IMR-90 (cell line): ENCODE data around the gene INCA1. TPM values are rescaled to one million over a fixed set of nuclear protein-coding genes. Genes with fewer than 3 reads are reported as not detected.

Experiments used
- ATAC-seq: fragments of 200-7000 bp; cut with Tn5 transposase; 2 replicates; pipeline ENCODE4 v1.9.1; 2020; ENCODE audit warnings: low read depth, mild to moderate bottlenecking, moderate library complexity
- BruUV-seq: library from RNA; stranded (reverse); fragments of 400-500 nt; replicated peaks from 2 replicates; lab custom pipeline; 2021; lab: Mats Ljungman, UMichigan
- CTCF ChIA-PET: fragments of 300-600 bp; formaldehyde crosslinking; extraction: SDS; loops from one replicate; lab custom pipeline; 2021; ENCODE audit warnings: antibody characterized with exemption; lab: Yijun Ruan, JAX
- POLR2A ChIA-PET: fragments of 300-600 bp; sonication (Branson Sonifier 250); formaldehyde crosslinking; loops from one replicate; lab custom pipeline; 2022; ENCODE audit warnings: antibody characterized with exemption; ENCODE audit not compliant: unreplicated experiment; lab: Charles Lee
- DNase-seq: peaks from one replicate; pipeline ENCODE4 v3.0.0; 2013
- H2AFZ ChIP-seq: replicated peaks from 2 replicates; pipeline ENCODE3; 2013; ENCODE audit warnings: low read length, mild to moderate bottlenecking; ENCODE audit not compliant: poor library complexity
- H2AK5ac ChIP-seq: 2 replicates; pipeline ENCODE4 v1.6.1; 2013; ENCODE audit warnings: low read depth, low read length, inconsistent platforms
- H2AK9ac ChIP-seq: replicated peaks from 2 replicates; pipeline ENCODE3; 2013; ENCODE audit warnings: mild to moderate bottlenecking, low read depth, low read length, moderate library complexity; ENCODE audit not compliant: poor library complexity
- H2BK120ac ChIP-seq: 2 replicates; pipeline ENCODE4 v1.6.1; 2013; ENCODE audit warnings: low read depth, low read length, inconsistent platforms
- H2BK15ac ChIP-seq: 3 replicates; pipeline ENCODE4 v1.6.1; 2013; ENCODE audit warnings: low read depth, low read length, inconsistent platforms
- H2BK20ac ChIP-seq: 2 replicates; pipeline ENCODE4 v1.6.1; 2013; ENCODE audit warnings: low read depth, mild to moderate bottlenecking, inconsistent platforms, low read length, moderate library complexity
- H2BK5ac ChIP-seq: 2 replicates; pipeline ENCODE4 v1.6.1; 2013; ENCODE audit warnings: mild to moderate bottlenecking, low read depth, low read length, inconsistent platforms; ENCODE audit not compliant: poor library complexity, severe bottlenecking
- H3K14ac ChIP-seq: replicated peaks from 2 replicates; pipeline ENCODE4 v1.6.1; 2013; ENCODE audit warnings: low read depth, low read length, inconsistent platforms
- H3K18ac ChIP-seq: 2 replicates; pipeline ENCODE4 v1.6.1; 2013; ENCODE audit warnings: low read depth, low read length, control low read depth
- H3K23ac ChIP-seq: 2 replicates; pipeline ENCODE4 v1.6.1; 2013; ENCODE audit warnings: low read depth, low read length, inconsistent platforms
- H3K27ac ChIP-seq: 2 replicates; pipeline ENCODE4 v1.5.1; 2013; ENCODE audit warnings: mild to moderate bottlenecking, control low read depth, low read length; ENCODE audit not compliant: insufficient read depth
- H3K27me3 ChIP-seq: 2 replicates; pipeline ENCODE4 v1.6.1; 2013; ENCODE audit warnings: low read length; ENCODE audit not compliant: control insufficient read depth, insufficient read depth
- H3K36me3 ChIP-seq: 2 replicates; pipeline ENCODE4 v1.6.1; 2013; ENCODE audit warnings: low read length, mixed read lengths; ENCODE audit not compliant: control insufficient read depth, insufficient read depth
- H3K4ac ChIP-seq: 2 replicates; pipeline ENCODE4 v1.6.1; 2013; ENCODE audit warnings: low read depth, low read length, inconsistent platforms
- H3K4me1 ChIP-seq: 2 replicates; pipeline ENCODE4 v1.6.1; 2013; ENCODE audit warnings: low read length, mixed read lengths; ENCODE audit not compliant: control insufficient read depth, insufficient read depth
- H3K4me2 ChIP-seq: 2 replicates; pipeline ENCODE4 v1.6.1; 2013; ENCODE audit warnings: low read depth, mild to moderate bottlenecking, control low read depth, low read length, moderate library complexity
- H3K4me3 ChIP-seq: 2 replicates; pipeline ENCODE4 v1.5.1; 2013; ENCODE audit warnings: low read depth, mild to moderate bottlenecking, control low read depth, low read length, moderate library complexity; ENCODE audit not compliant: insufficient read depth
- H3K56ac ChIP-seq: 2 replicates; pipeline ENCODE4 v1.6.1; 2013; ENCODE audit warnings: low read length, inconsistent platforms; ENCODE audit not compliant: insufficient read depth; ENCODE audit errors: extremely low read depth
- H3K79me1 ChIP-seq, 2 experiments: 2 replicates each; pipeline ENCODE4 v1.6.1; 2013; ENCODE audit warnings: low read length in 2 of 2, inconsistent platforms in 1 of 2, low read depth in 1 of 2
- H3K9ac ChIP-seq: 2 replicates; pipeline ENCODE4 v1.6.1; 2013; ENCODE audit warnings: low read depth, low read length, control low read depth
- H3K9me1 ChIP-seq: 2 replicates; pipeline ENCODE4 v1.6.1; 2013; ENCODE audit warnings: low read length, inconsistent platforms; ENCODE audit not compliant: insufficient read depth
- H3K9me3 ChIP-seq: 2 replicates; pipeline ENCODE4 v1.6.1; 2013; ENCODE audit warnings: low read length; ENCODE audit not compliant: control insufficient read depth, insufficient read depth
- H4K20me1 ChIP-seq: 2 replicates; pipeline ENCODE4 v1.6.1; 2013; ENCODE audit warnings: low read length, inconsistent platforms; ENCODE audit not compliant: insufficient read depth
- H4K5ac ChIP-seq: 2 replicates; pipeline ENCODE4 v1.6.1; 2013; ENCODE audit warnings: mild to moderate bottlenecking, low read depth, low read length, control low read depth
- H4K8ac ChIP-seq, 2 experiments: 2 replicates each; pipeline ENCODE4 v1.6.1; 2013; ENCODE audit warnings: low read depth in 2 of 2, low read length in 2 of 2, control low read depth in 1 of 2, inconsistent platforms in 1 of 2
- H4K91ac ChIP-seq: 2 replicates; pipeline ENCODE4 v1.6.1; 2013; ENCODE audit warnings: low read depth, low read length, inconsistent platforms; ENCODE audit not compliant: insufficient read depth
- BHLHE40 ChIP-seq: fragments of 150-350 bp; IDR thresholded peaks from 2 replicates; pipeline ENCODE4 v1.6.1; 2016; ENCODE audit warnings: mild to moderate bottlenecking, low read depth, low read length
- CEBPB ChIP-seq: IDR thresholded peaks from 2 replicates; pipeline ENCODE4 v1.6.1; 2012; ENCODE audit warnings: low read depth, low read length, improper control_type of control experiment
- FOS ChIP-seq: fragments of 150-350 bp; IDR thresholded peaks from 2 replicates; pipeline ENCODE4 v1.6.1; 2016; ENCODE audit warnings: low read depth, low read length
- MAFK ChIP-seq: IDR thresholded peaks from 2 replicates; pipeline ENCODE4 v1.6.1; 2012; ENCODE audit warnings: low read depth, low read length, improper control_type of control experiment
- MAZ ChIP-seq: IDR thresholded peaks from 2 replicates; pipeline ENCODE4 v1.6.1; 2012; ENCODE audit warnings: low read depth, mild to moderate bottlenecking, low read length, improper control_type of control experiment, moderate library complexity, borderline replicate concordance
- MXI1 ChIP-seq: IDR thresholded peaks from 2 replicates; pipeline ENCODE4 v1.6.1; 2012; ENCODE audit warnings: low read depth, mild to moderate bottlenecking, low read length, moderate library complexity, borderline replicate concordance
- RAD21 ChIP-seq: IDR thresholded peaks from 2 replicates; pipeline ENCODE4 v1.6.1; 2012; ENCODE audit warnings: low read length, improper control_type of control experiment
- RCOR1 ChIP-seq: IDR thresholded peaks from 2 replicates; pipeline ENCODE4 v1.6.1; 2012; ENCODE audit warnings: mild to moderate bottlenecking, low read length, improper control_type of control experiment; ENCODE audit not compliant: insufficient replicate concordance
- WGBS, 2 experiments: methylation state at CpG; one replicate each; pipeline versions ENCODE4 v1.1.5 to v1.1.7; 2013; ENCODE audit warnings: missing lambda C conversion rate in 2 of 2; ENCODE audit not compliant: insufficient read length in 1 of 2; ENCODE audit errors: extremely low coverage in 2 of 2; 5-methylcytosine and 5-hydroxymethylcytosine counted together
- dilution Hi-C: fragments of 300-500 bp; cut with HindIII; formaldehyde crosslinking; loops from one replicate; pipeline ENCODE4 v1.14.3; 2018; ENCODE audit warnings: low sequenced_read_pairs; ENCODE audit not compliant: unreplicated experiment
- in situ Hi-C: fragments of 300-500 bp; cut with MboI; formaldehyde crosslinking; loops from 3 replicates; pipeline ENCODE4 v1.14.3; 2019; ENCODE audit warnings: low sequenced_read_pairs, inconsistent platforms, mixed read lengths
- intact Hi-C: fragments of 100-400 bp; cut with micrococcal nuclease; formaldehyde crosslinking; loops from 2 replicates; pipeline ENCODE4 v1.10.0; 2022
- polyA plus RNA-seq, 3 experiments: library from polyadenylated mRNA; depleted of rRNA; stranded (reverse); fragments of >200 nt; gene quantifications; 2 replicates each; pipeline ENCODE4 v1.2.3, GENCODE V29; 2012; ENCODE audit warnings: low replicate concordance in 1 of 3
- total RNA-seq: library from RNA; depleted of rRNA; stranded (reverse); fragments of >200 nt; gene quantifications from 2 replicates; pipeline ENCODE4 v1.2.3, GENCODE V29; 2012

The INCA1 gene
- total and polyA plus RNA-seq, 2 of the 4 experiments (the other 2 are of a cell fraction) = 0.18 to 0.51 TPM

GRCh38 chr17:4959261-4959965 lies 37.9 kb downstream of the INCA1 start:
- no peak overlapping the region for H4K8ac ChIP-seq
- CTCF ChIA-PET = no interaction called here
- H3K23ac ChIP-seq = no peak overlapping the region
- peaks cover 20% of the 10 kb centered on the region for H3K36me3 ChIP-seq
- no peak for DNase-seq
- dilution Hi-C loops (no loop called here), intact Hi-C loops (no loop called here), in situ Hi-C loops (no loop called here)
- ATAC-seq = no peak
- H3K79me1 ChIP-seq = peaks cover 3 to 21% of the 10 kb centered on the region in 2 experiments; a peak in 3 of 4 replicates
- H3K9ac ChIP-seq = no peak overlapping the region
- no peak overlapping the region for H3K56ac ChIP-seq
- H4K91ac ChIP-seq = no peak overlapping the region
- no peak overlapping the region for H2AK9ac ChIP-seq
- H2BK5ac ChIP-seq = no peak overlapping the region
- no peak overlapping the region for H4K5ac ChIP-seq
- POLR2A ChIA-PET = no interaction called here
- H2AFZ ChIP-seq = no peak overlapping the region
- H3K4ac ChIP-seq = no peak overlapping the region
- BruUV-seq = TSS peak; percentile 98
- whole genome bisulfite sequencing, 2 experiments = 81% methylated on average over 4 of the region's 18 CpGs; no CpG with 5 or more reads in 1 of the 2 experiments
- no peak for TF ChIP-seq RAD21
- TF ChIP-seq BHLHE40 = no peak
- no peak for TF ChIP-seq MAZ
- TF ChIP-seq MXI1 = no peak
- no peak for TF ChIP-seq RCOR1
- no peak for TF ChIP-seq CEBPB
- no peak for TF ChIP-seq MAFK
- TF ChIP-seq FOS = no peak
- H4K20me1 ChIP-seq = no peaks in the 10 kb centered on the region
- H2AK5ac ChIP-seq = no peak overlapping the region
- no peaks in the 10 kb centered on the region for H3K9me3 ChIP-seq
- H2BK120ac ChIP-seq = no peak overlapping the region
- H3K4me2 ChIP-seq = no peak overlapping the region
- H3K27ac ChIP-seq = no peak overlapping the region
- H2BK20ac ChIP-seq = no peak overlapping the region
- H3K9me1 ChIP-seq = 0 out of 2 replicates have a peak, but pooled peaks cover 6% of the 10 kb centered on the region
- H3K4me3 ChIP-seq = no peak overlapping the region
- H3K14ac ChIP-seq = no peak overlapping the region
- no peaks in the 10 kb centered on the region for H3K27me3 ChIP-seq
- no peak overlapping the region for H2BK15ac ChIP-seq
- H3K18ac ChIP-seq = no peak overlapping the region
- H3K4me1 ChIP-seq = no peaks in the 10 kb centered on the region
